AML-193 (cell line): ENCODE data around the gene EXOSC10.
"Not testable (repeated sequence)": the region's sequence is repeated elsewhere in the genome, so short reads cannot be mapped to it uniquely, and the experiment has no call there.

Source experiments
- DNase-seq, 2 experiments: peaks; one replicate each; lab custom pipeline; 2025; lab: John Stamatoyannopoulos, UW

EXOSC10 gene

DNA sequence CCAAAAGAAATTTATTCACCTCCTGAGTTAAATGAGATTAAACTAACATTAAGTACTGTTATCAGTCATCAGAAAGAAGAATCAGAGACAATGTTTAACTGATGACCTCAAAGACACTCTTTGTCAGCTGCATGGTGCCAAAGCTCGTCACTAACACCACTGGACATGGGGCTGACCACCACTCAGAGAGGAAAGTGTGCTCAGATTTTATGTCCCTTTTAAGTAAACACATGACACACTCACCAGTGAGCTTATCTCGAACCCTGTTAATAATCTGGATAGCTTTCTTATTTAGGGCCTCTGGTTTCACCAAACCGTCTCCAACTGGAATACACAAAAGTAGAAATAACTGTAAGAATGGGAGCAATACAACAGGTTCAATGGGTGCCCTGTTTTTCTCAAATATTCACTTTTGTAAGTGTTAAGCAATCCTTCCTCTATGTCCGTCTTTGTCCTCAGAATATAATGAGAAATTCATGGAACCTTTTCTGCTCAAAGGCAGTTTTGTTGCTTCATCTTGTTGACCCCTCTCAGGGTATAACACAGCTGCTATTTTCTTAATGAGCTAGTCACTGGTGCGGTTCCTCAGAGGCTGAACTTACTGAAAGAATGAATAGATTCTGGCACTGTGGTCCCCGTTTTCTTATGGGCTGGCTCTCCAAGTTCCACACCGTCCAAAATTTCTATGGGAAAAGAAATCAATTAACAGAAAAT is 9.5 kb upstream of the EXOSC10 start:
- no peak for DNase-seq

GRCh38 chr1:11107599-11107998 is 7.9 kb upstream of the EXOSC10 start:
- DNase-seq: no peak

DNA sequence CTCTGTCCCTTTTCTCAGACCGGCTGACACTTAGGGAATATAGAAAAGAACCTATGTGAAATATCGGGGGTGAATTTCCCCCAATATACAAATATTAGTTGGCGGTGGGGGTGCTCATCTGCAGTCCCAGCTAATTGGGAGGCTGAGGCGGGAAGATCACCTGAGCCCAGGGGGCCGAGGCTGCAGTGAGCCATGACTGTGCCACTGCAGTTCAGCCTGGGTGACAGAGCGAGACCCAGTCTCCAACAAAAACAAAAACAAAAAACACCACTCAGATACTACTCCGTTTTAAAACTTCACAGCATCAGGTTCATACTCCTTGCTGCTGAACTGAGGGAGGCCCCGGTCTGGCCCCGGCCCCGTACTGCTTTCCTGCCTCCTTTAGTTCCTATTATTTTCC is 5.9 kb upstream of the EXOSC10 start:
- no peak for DNase-seq

DNA sequence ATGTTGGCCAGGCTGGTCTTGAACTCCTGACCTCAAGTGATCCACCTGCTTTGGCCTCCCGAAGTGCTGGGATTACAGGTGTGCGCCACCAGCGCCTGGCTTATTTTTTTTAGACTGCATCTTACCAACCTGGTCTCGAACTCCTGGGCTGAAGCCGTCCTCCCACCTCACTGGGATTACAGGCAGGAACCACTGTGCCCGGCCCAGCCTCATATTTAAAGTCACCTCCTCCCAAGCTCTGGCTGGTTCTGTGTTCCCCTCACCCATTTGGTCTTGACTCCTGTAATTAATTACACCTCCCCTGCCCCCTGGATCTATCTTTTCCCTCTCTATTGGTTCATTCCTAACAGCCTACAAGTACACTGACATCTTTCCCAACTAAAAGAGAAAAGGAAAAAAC is 1.7 kb upstream of the EXOSC10 start:
- no peak for DNase-seq

GRCh38 chr1:11100806-11101205 is 1.1 kb upstream of the EXOSC10 start:
- not testable (repeated sequence) for DNase-seq

DNA sequence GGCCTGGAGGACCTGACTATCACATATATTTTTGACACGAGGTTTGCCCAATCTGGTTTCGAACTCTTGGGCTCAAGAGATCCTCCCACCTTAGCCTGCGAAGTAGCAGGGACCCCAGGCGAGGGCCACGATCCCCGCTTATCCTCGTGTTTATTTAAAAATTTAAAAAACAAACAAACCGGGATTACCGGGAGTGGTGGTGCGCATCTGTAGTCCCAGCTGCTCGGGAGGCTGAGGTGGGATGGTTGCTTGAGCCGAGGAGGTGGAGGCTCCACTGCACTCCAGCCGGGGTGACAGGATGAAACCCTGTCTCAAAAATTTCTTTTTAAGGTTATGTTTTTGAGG is 452 bp upstream of the EXOSC10 start:
- no peak for DNase-seq

DNA sequence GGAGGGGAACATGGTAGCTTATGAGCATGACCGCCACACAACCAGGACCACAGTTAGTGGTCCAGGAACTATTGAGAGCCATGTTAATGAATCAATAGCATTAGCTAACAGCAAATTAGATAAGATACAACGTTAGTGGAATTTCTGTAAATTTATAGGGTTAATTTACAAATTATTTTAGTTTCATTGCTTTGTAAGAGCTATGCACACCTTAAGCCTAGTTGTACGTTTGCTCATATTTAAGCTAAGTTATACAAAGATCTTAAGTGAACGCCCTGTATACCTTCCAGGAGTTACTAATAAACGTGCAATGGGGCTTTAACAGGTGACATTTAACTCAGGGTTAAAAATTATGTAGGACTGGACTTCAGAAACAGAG is 749 bp downstream of the EXOSC10 start:
- no peak for DNase-seq

- not testable (repeated sequence) for DNase-seq
Measured at GRCh38 chr1:11083784-11084183, 15.9 kb downstream of the EXOSC10 start.

DNA sequence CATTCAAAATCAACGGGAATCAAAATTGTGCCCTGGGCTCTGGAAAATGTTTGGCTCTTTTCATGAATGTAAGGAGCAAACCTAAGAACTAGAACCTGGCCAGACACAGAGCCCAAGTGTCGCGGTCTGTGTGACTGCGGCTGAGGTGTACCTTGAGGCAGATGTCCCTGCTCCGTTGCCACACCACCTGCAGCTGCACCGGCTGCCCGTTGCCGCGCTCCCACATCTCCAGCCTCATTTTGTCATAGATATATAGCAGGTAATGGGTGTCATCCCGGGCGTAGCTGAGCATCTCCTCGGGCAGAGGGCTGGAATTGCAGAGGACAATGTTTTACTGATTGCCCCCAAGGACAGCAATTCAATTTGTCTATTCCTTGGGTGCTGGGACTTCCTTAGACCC is 18.7 kb downstream of the EXOSC10 start:
- DNase-seq: no peak

DNA sequence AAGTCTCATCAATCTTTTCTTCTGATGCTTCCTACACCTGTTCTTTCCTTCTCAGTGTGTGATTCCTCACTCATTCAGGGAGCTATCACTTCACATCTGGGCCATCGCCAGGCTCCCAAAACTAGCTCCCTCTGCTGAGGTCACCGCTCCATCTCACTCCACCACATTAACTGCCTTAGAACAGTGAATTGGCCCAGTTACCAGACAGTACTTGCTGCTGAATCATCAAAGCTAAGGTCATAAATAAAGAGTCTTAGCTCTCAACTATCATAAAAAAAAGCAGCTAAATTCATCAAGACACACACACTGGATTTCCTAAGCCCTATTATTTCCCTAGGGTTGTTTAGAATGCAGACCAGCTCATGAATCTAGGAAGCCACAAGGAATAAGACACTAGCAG is 21.0 kb downstream of the EXOSC10 start:
- no peak for DNase-seq

DNA sequence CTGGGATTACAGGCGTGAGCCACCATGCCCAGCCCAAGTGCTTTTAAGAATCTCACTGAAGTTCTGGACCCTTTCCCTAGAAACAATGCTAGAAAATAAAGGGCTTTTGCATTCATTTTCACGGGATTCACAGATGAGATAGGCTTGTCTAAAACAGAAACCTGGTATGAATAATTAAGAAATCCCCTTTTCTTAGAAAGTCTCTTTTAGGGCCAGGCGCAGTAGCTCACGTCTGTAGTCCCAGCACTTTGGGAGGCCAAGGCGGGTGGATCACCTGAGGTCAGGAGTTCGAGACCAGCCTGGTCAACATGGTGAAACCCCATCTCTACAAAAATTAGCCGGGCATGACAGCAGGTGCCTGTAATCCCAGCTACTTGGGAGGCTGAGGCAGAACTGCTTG is 26.3 kb downstream of the EXOSC10 start:
- not testable (repeated sequence) for DNase-seq

DNA sequence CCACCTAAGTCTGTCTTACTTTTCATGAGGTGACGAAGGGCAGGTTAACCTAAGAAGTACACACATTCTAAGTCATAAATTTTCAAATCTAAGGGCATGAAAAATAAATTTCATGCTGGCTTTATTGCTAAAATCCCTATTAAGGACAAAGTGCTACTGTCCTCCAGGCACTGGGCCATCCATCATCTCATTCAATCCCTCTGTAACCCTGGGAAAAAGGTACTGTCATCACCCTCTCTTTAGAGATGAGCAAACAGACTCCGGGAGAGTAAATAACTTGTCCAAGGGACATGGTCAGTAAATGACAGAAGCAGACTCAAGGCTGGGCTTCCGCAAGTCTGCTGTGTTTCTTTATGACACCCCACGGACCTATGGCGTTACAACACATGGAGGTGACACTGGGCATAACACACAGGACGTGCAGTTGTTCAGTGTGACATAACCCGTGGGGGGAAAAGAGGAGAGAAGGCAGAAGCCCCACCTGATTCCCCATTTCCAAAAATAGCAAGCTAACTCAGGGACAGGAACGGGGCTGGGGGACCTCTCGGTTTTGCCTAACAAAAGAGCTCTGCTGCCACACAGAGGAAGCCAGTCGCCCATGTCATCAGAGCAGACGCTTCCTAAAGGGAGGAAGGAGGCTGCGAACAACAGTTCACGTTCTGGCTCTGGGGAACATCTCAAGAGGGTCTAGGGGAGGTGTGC is 27.3 kb downstream of the EXOSC10 start:
- no peak for DNase-seq

GRCh38 chr1:11071463-11072215 is 28.0 kb downstream of the EXOSC10 start:
- DNase-seq: no peak

GRCh38 chr1:11070876-11071275 is 28.8 kb downstream of the EXOSC10 start:
- DNase-seq: no peak

DNA sequence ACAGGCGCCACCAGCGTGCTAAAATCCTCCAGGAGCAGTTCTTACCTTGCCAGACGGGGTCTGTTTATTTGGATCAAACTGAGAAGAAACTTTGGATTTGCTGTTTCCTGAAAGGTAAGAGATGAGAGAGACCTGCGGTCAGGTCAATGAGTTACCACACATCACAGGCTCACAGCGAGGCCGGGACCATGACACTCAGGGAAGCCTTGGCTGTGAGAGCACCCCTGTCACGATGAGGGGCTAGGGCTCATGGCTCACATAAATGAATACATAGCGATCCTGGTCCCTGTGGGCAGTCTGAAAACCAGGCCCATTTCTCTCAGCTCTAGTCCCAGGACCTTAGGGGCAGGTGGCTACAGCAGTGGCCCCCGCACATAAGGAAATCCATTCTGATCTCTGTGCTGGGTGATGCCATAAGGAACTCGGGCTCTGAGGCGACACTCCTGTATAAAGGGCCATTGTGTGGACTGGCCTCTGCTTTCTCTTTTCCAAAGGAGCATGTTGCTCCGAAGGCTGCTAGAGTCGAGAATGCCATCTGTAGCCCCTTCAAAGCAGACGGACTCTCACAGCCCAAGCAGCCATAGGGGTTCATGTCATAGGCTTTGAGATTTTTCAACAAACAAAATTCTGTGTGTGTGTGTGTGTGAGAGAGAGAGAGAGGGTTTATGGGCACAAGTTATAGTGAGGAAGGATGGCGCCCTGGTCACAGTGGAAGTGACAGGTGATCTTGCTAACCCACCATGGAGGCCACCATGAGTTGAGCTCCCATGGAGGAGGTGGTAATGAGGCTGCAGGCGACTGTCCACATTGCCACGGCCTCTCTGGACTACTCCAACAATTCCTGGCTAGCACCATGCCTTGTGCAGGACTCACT is 30.8 kb downstream of the EXOSC10 start:
- no peak for DNase-seq

DNA sequence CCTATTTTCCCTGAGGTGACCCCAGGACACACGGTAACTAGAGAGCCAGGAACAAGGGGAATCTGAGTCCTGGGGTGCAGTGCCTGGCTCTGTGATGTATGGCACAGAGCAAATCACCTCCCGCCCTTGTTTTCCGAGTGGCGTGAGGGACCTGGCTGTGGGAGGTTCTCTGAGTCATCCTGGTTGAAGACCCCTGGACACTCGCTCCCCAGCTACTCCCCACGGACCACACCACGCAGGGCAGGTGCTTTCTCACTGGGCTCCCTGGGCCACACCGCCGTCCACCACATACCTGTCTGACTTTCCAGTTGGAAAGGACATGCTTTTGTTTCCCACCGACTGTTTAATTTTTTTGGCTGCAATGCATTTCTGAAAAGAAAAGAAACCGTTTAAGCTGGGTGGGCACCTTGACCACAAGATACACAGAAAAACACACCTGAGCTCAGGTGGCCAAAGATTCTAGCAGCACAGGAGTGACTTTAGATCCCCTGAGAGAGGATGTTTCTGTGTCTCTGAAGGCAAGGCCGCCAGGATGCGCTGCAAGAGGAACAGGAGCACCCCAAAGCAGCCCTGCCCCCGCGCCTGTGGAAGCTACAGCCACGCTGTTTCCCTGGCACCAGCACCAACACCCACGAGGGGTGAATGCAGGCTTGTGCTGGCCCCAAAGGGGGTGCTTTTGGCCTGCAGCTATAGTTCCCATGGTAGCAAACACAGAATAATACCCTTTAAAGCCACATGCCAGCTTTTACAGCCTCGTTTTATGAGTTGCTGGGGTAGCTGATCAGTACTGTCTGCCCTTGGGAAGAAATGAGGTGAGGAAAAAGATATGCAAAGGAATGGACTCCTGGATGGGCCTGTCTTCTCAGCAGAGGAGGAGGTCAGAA is 31.7 kb downstream of the EXOSC10 start:
- DNase-seq: no peak

DNA sequence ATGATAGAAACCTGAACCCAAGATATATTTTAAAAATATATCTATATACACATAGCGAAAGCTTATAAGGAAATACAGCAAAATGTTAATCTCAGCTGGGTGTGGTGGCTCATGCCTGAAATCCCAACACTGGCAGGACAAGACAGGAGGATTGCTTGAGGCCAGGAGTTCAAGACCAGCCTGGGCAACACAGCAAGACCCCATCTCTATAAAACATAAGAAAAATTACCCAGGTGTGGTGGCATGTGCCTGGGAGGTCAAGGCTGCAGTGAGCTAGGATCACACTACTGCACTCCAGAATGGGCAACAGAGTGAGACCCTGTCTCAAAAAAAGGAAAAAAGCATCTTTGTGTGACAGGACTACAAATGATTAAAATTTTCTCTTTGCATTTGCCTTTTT is 33.9 kb downstream of the EXOSC10 start:
- DNase-seq: no peak

DNA sequence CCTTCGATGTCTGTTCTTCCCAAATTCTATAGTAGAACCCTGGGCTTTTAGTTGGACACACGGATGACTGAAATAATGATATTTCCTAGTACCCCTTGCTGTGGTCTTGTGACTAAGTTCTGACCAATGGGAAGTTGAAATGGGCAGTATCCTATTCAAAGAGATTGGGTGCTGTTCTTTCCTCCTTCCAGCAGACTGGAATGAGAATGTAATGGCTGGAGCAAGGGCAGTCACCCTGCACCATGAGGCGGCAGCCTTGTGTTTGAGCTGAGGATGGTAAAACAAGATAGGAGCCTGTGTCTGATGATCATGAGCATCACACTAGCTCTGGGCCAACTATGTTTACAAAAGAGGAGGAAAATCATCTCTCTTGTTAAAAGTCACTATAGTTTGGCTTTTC is 34.7 kb downstream of the EXOSC10 start:
- no peak for DNase-seq

DNA sequence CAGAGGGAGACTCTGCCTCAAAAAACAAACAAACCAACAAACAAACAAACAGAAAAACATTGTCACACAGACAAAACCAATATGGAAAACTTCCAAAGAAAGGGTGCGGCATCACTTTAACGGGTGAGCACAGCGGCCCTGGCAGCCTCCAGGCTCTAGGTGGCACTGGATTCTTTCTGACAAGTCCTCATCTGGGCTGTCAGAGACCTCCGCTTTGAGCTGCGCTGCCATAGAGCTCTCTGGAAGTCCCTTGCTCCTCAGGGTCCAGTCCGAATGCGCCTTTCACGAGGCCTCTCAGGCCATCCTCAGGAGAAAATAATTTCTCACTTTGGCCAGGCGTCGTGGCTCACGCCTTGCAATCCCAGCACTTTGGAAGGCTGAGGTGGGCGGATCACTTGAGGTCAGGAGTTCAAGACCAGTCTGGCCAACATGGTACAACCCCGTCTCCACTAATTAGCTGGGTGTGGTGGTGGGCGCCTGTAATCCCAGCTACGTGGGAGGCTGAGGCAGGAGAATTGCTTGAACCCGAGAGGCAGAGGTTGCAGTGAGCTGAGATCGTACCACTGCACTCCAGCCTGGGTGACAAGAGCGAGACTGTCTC is 35.6 kb downstream of the EXOSC10 start:
- not testable (repeated sequence) for DNase-seq

GRCh38 chr1:11062965-11063401 is 36.7 kb downstream of the EXOSC10 start:
- no peak for DNase-seq
